GM19240 (cell line): Measurements from ENCODE around the gene LRMDA.
"Not testable (repeated sequence)": the region's sequence is repeated elsewhere in the genome, so short reads cannot be mapped to it uniquely, and the experiment has no call there.

ENCODE experiments used
- DNase-seq: peaks from one replicate; pipeline ENCODE4 v3.0.0; 2011; ENCODE audit warnings: low spot score; ENCODE audit not compliant: insufficient read length

LRMDA gene

GRCh38 chr10:76526833-76527232, 1095.4 kb downstream of the LRMDA start:
- DNase-seq = not testable (repeated sequence)

- DNase-seq = no peak
Observed at GRCh38 chr10:76540331-76540730, 1108.9 kb downstream of the LRMDA start.

GRCh38 chr10:76540786-76541185, 1109.4 kb downstream of the LRMDA start:
- no peak for DNase-seq

- no peak for DNase-seq
Observed at GRCh38 chr10:76541852-76542251, 1110.4 kb downstream of the LRMDA start.

GRCh38 chr10:76542307-76542930, 1111.0 kb downstream of the LRMDA start:
- DNase-seq = no peak

GRCh38 chr10:76543655-76544054, 1112.2 kb downstream of the LRMDA start:
- DNase-seq = no peak

GRCh38 chr10:76544789-76545188, 1113.4 kb downstream of the LRMDA start:
- no peak for DNase-seq

- DNase-seq = no peak
Observed at GRCh38 chr10:76546411-76546810, 1115.0 kb downstream of the LRMDA start.

GRCh38 chr10:76547352-76547972, 1116.0 kb downstream of the LRMDA start:
- peak; percentile 31 for DNase-seq

GRCh38 chr10:76548716-76549115, 1117.3 kb downstream of the LRMDA start:
- no peak for DNase-seq

- no peak for DNase-seq
Observed at GRCh38 chr10:76549171-76549570, 1117.7 kb downstream of the LRMDA start.

GRCh38 chr10:76550806-76551205, 1119.4 kb downstream of the LRMDA start:
- no peak for DNase-seq

GRCh38 chr10:76552091-76552873, 1120.9 kb downstream of the LRMDA start:
- DNase-seq = no peak

GRCh38 chr10:76553263-76554032, 1122.0 kb downstream of the LRMDA start:
- no peak for DNase-seq

GRCh38 chr10:76554033-76554408, 1122.6 kb downstream of the LRMDA start:
- DNase-seq = no peak

GRCh38 chr10:76554478-76554877, 1123.1 kb downstream of the LRMDA start:
- DNase-seq = no peak

GRCh38 chr10:76555067-76555670, 1123.7 kb downstream of the LRMDA start:
- DNase-seq = no peak

- no peak for DNase-seq
Observed at GRCh38 chr10:76557366-76557765, 1125.9 kb downstream of the LRMDA start.

GRCh38 chr10:76558586-76558985, 1127.2 kb downstream of the LRMDA start:
- no peak for DNase-seq

GRCh38 chr10:76558996-76559891, 1127.8 kb downstream of the LRMDA start:
- no peak for DNase-seq

GRCh38 chr10:76559892-76560220, 1128.4 kb downstream of the LRMDA start:
- DNase-seq = no peak
